ENCODE results near the gene CREBRF.

Gene CREBRF

DNA sequence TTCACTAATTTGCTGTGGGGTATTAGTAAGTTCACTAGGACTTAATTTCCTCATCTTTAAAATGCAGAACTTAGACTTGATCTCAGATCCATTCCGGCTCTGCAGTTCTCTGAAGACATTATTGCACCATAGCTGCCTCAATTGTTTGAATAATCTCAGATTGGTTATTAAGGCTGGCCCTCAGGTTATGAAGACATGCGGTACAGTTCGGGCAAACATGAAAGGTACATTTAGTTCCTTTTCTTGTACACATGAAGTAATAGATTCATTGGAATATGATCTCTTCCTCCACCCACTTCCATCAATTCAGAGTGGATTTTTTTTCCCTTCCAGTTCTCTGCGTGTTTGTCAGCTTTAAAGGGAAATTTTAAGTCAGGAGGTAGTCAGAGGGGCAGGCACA is 44.6 kb upstream of the CREBRF start:
- Histone ChIP-seq H3K27ac (ENCODE audit: low read depth, low read length) (no peak overlapping the region), H3K9ac (ENCODE audit: low read length) (no peak overlapping the region)

DNA sequence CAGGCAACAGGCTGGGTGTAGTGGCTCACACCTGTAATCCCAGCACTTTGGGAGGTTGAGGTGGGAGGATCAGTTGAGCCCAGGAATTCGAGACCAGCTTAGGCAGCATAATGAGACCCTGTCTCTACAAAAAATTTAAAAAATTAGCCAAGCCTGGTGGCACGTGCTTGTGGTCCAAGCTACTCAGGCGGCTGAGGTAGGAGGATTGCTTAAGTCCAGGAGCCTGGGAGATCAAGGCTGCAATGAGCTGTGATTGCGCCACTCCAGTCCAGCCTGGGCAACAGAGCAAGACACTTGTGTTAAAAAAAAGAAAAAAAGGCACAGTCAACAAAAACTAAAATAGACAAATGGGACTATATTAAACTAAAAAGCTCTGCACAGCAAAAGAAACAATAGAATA is 43.3 kb upstream of the CREBRF start:
- Histone ChIP-seq H3K9ac (ENCODE audit: low read length) (no peak overlapping the region), H3K36me3 (ENCODE audit: low read length) (no peaks in the 10 kb centered on the region), H3K79me2 (ENCODE audit: insufficient read depth, low read length) (peaks cover 93% of the 10 kb centered on the region), H3F3A (ENCODE audit: insufficient read depth) (peaks cover 3% of the 10 kb centered on the region; the same call in 1 of the 2 replicates), H3K27ac (ENCODE audit: low read depth, low read length) (no peak overlapping the region), H3K4me2 (ENCODE audit: low read depth, low read length, poor library complexity, severe bottlenecking) (no peak overlapping the region), H3K9me2 (replicated peaks; ENCODE audit: insufficient read depth, low read length) (no peaks in the 10 kb centered on the region), H3K4me3 (ENCODE audit: insufficient read depth, low read length, poor library complexity, severe bottlenecking) (no peak overlapping the region), H2AFZ (ENCODE audit: low read depth, low read length, severe bottlenecking) (no peak overlapping the region), H3K9me3 (ENCODE audit: insufficient read depth, low read length) (no peaks in the 10 kb centered on the region), H3K27me3 (ENCODE audit: low read length) (no peaks in the 10 kb centered on the region), H4K20me1 (ENCODE audit: low read depth, low read length) (peaks cover 20% of the 10 kb centered on the region; the same call in 1 of the 2 replicates)
- TF ChIP-seq CTCF (IDR thresholded peaks at IDR 0.05; ENCODE audit: insufficient read depth, low read length, poor library complexity, severe bottlenecking) (no peak), EZH2phosphoT487 (conservative IDR thresholded peaks at IDR 0.05; ENCODE audit: low read length) (no peak)

More for the DNA sequence above, 44.6 kb upstream of the CREBRF start:
- no peaks in the 10 kb centered on the region for H3K9me2 ChIP-seq (replicated peaks; ENCODE audit: insufficient read depth, low read length)
- H3K4me2 ChIP-seq (ENCODE audit: low read depth, low read length, poor library complexity, severe bottlenecking) = no peak overlapping the region
- H3K9me3 ChIP-seq (ENCODE audit: insufficient read depth, low read length) = no peaks in the 10 kb centered on the region
- no peaks in the 10 kb centered on the region for H3K36me3 ChIP-seq (ENCODE audit: low read length)
- TF ChIP-seq CTCF (IDR thresholded peaks at IDR 0.05; ENCODE audit: insufficient read depth, low read length, poor library complexity, severe bottlenecking) = no peak
- TF ChIP-seq EZH2phosphoT487 (conservative IDR thresholded peaks at IDR 0.05; ENCODE audit: low read length) = no peak
- H3K4me3 ChIP-seq (ENCODE audit: insufficient read depth, low read length, poor library complexity, severe bottlenecking) = no peak overlapping the region
- H2AFZ ChIP-seq (ENCODE audit: low read depth, low read length, severe bottlenecking) = no peak overlapping the region
- H4K20me1 ChIP-seq (ENCODE audit: low read depth, low read length) = peaks cover 16% of the 10 kb centered on the region; the same call in 1 of the 2 replicates
- H3K27me3 ChIP-seq (ENCODE audit: low read length) = no peaks in the 10 kb centered on the region
- peaks cover 93% of the 10 kb centered on the region for H3K79me2 ChIP-seq (ENCODE audit: insufficient read depth, low read length)
- peaks cover 3% of the 10 kb centered on the region; the same call in 1 of the 2 replicates for H3F3A ChIP-seq (ENCODE audit: insufficient read depth)

DNA sequence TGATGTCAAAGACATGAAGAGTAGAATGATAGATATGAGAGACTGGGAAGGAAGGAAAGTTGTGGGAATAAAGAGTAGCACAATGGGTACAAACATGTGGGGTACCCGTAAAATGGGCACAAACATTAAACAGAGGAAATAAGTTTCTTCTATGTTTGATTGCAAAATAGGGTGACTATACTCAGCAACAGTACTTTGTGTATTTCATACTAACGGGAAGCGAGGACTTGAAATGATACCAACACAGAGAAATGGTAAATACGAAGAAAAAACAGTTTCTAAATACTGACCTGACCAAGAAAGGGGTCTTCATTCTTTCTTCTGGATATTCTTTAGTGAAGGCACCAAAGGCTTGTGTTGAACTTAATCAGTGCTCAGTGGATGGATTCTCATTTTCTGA is 41.5 kb upstream of the CREBRF start:
- Histone ChIP-seq H2AFZ (ENCODE audit: low read depth, low read length, severe bottlenecking) (no peak overlapping the region), H3K9me2 (replicated peaks; ENCODE audit: insufficient read depth, low read length) (no peaks in the 10 kb centered on the region), H3K4me2 (ENCODE audit: low read depth, low read length, poor library complexity, severe bottlenecking) (no peak overlapping the region), H3K79me2 (ENCODE audit: insufficient read depth, low read length) (peaks cover 99% of the 10 kb centered on the region), H3K27me3 (ENCODE audit: low read length) (no peaks in the 10 kb centered on the region), H3K4me3 (ENCODE audit: insufficient read depth, low read length, poor library complexity, severe bottlenecking) (no peak overlapping the region), H3F3A (ENCODE audit: insufficient read depth) (peaks cover 3% of the 10 kb centered on the region; the same call in 1 of the 2 replicates), H3K9ac (ENCODE audit: low read length) (no peak overlapping the region), H3K9me3 (ENCODE audit: insufficient read depth, low read length) (no peaks in the 10 kb centered on the region), H3K27ac (ENCODE audit: low read depth, low read length) (no peak overlapping the region), H4K20me1 (ENCODE audit: low read depth, low read length) (peaks cover 31% of the 10 kb centered on the region; the same call in 1 of the 2 replicates), H3K36me3 (ENCODE audit: low read length) (no peaks in the 10 kb centered on the region)
- no peak for TF ChIP-seq EZH2phosphoT487 (conservative IDR thresholded peaks at IDR 0.05; ENCODE audit: low read length)
- TF ChIP-seq CTCF (IDR thresholded peaks at IDR 0.05; ENCODE audit: insufficient read depth, low read length, poor library complexity, severe bottlenecking) = no peak

Data from SU-DHL-6 (cell line).